Activated B cell treated with CpG ODN at 0.5 μM for 24 hours (primary cell): ENCODE measurements around the gene SLC4A5. TPM values are rescaled to one million over a fixed set of nuclear protein-coding genes. Genes with fewer than 3 reads are reported as not detected.

Experiments used
- ATAC-seq: fragments of 200-7000 bp; cut with Tn5 transposase; one replicate; pipeline ENCODE4 v1.10.0; 2021; ENCODE audit warnings: low read depth, mild to moderate bottlenecking, moderate library complexity
- CTCF ChIA-PET: fragments of 350-600 bp; sonication (Branson Sonifier 250); formaldehyde crosslinking; loops from one replicate; lab custom pipeline; 2021; ENCODE audit warnings: antibody characterized with exemption; lab: Charles Lee
- POLR2A ChIA-PET: fragments of 350-600 bp; sonication (Branson Sonifier 250); formaldehyde crosslinking; loops from one replicate; lab custom pipeline; 2021; ENCODE audit warnings: antibody characterized with exemption; lab: Charles Lee
- DNase-seq: peaks from one replicate; pipeline ENCODE4 v3.0.0; 2022
- H3K27ac Mint-ChIP-seq: one replicate; pipeline ENCODE4 v1.8.0; 2020; ENCODE audit warnings: mixed read lengths
- H3K27me3 Mint-ChIP-seq: one replicate; pipeline ENCODE4 v1.8.0; 2021; ENCODE audit warnings: mixed read lengths
- H3K36me3 Mint-ChIP-seq: one replicate; pipeline ENCODE4 v1.8.0; 2021; ENCODE audit warnings: low read depth, mixed read lengths
- H3K4me1 Mint-ChIP-seq: one replicate; pipeline ENCODE4 v1.8.0; 2021; ENCODE audit warnings: mixed read lengths
- H3K4me3 Mint-ChIP-seq: one replicate; pipeline ENCODE4 v1.8.0; 2020; ENCODE audit warnings: mild to moderate bottlenecking, mixed read lengths
- H3K9me3 Mint-ChIP-seq: one replicate; pipeline ENCODE4 v1.8.0; 2020; ENCODE audit warnings: mixed read lengths
- intact Hi-C: fragments of 100-400 bp; cut with micrococcal nuclease; formaldehyde crosslinking; loops from one replicate; pipeline ENCODE4 v1.15.1; 2024
- total RNA-seq: library from RNA; stranded (reverse); gene quantifications from 2 replicates; pipeline ENCODE4 v1.2.3, GENCODE V29; 2022
- TF ChIP-seq, protein P1 (sequence below): fragments of 200-600 bp; IDR thresholded peaks from one replicate; pipeline ENCODE4 v1.8.0; 2022; ENCODE audit warnings: antibody characterized with exemption, mild to moderate bottlenecking

SLC4A5 gene
- total RNA-seq, 1 donor from 2014 or later = 5.9 TPM

- POLR2A ChIA-PET = no interaction called here
- H3K27ac Mint-ChIP-seq = no peak overlapping the region
- H3K27me3 Mint-ChIP-seq = no peaks in the 10 kb centered on the region
- no peaks in the 10 kb centered on the region for H3K4me1 Mint-ChIP-seq
- no peak overlapping the region for H3K4me3 Mint-ChIP-seq
- ATAC-seq (no peak), DNase-seq (no peak)
- H3K36me3 Mint-ChIP-seq = peaks cover 3% of the 10 kb centered on the region
- TF ChIP-seq, protein P1, sequence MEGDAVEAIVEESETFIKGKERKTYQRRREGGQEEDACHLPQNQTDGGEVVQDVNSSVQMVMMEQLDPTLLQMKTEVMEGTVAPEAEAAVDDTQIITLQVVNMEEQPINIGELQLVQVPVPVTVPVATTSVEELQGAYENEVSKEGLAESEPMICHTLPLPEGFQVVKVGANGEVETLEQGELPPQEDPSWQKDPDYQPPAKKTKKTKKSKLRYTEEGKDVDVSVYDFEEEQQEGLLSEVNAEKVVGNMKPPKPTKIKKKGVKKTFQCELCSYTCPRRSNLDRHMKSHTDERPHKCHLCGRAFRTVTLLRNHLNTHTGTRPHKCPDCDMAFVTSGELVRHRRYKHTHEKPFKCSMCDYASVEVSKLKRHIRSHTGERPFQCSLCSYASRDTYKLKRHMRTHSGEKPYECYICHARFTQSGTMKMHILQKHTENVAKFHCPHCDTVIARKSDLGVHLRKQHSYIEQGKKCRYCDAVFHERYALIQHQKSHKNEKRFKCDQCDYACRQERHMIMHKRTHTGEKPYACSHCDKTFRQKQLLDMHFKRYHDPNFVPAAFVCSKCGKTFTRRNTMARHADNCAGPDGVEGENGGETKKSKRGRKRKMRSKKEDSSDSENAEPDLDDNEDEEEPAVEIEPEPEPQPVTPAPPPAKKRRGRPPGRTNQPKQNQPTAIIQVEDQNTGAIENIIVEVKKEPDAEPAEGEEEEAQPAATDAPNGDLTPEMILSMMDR = no peak
- intact Hi-C loops = no loop called here
- H3K9me3 Mint-ChIP-seq = no peaks in the 10 kb centered on the region
- CTCF ChIA-PET = no interaction called here
Observed at GRCh38 chr2:74259733-74260132, 83.5 kb downstream of the SLC4A5 start.

DNA sequence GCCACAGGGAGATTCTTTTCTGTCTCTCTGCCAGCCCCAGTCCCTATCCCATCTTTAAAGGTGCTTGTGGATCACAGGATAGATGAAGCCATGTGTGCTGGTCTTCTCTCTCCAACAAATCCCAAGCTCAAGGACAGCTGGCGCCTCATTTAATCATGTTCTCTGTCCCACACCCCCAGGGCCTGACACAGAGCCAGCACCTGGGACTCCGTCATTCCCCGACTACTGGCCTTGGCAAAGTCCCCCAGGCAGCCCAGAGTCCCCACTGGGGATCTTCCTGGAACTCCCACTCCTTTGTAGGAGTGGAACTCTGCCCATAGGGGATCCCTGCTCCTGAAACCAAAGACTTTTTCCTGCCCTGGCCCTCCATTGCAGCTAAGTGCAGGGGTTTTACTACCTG lies 84.0 kb downstream of the SLC4A5 start:
- POLR2A ChIA-PET = no interaction called here
- Mint-ChIP-seq H3K4me3 (no peak overlapping the region), H3K27ac (no peak overlapping the region), H3K9me3 (no peaks in the 10 kb centered on the region), H3K27me3 (no peaks in the 10 kb centered on the region), H3K4me1 (no peaks in the 10 kb centered on the region), H3K36me3 (peaks cover 3% of the 10 kb centered on the region)
- intact Hi-C loops = no loop called here
- CTCF ChIA-PET = interaction anchor here (1.0 to 1.1 kb wide), 2 partner anchors 9 to 76 kb away, joined by 3 read pairs; no protein-coding TSS in a partner anchor
- TF ChIP-seq, protein P1 = no peak
- ATAC-seq (no peak), DNase-seq (no peak)

DNA sequence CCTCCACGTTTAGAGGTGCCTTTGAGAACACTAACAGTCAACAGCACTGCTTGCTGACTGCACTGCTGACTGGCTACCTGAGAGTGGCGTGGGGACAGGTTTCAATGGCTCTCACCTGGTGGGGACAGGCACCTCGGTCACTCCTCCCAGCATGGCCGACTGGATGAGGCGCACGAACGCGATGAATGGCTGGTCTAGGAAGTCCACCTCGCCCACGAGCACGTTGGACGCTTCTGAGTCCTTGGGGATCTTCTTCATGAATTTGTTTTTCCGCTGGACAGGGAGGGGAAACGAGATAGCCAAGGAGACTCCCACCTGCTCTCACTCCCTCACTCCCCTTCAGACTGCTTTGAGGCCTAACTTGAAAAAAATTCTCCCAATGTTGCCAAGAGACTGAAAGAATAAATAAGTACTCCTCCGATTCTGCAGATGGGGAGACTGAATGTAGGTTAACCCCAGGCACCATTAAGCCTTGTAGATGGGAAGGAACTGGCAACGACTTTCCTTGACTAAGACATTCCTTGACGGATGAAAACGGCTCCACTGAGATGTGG lies 87.5 kb downstream of the SLC4A5 start:
- POLR2A ChIA-PET = no interaction called here
- Mint-ChIP-seq H3K4me3 (no peak overlapping the region), H3K9me3 (no peaks in the 10 kb centered on the region), H3K4me1 (no peaks in the 10 kb centered on the region), H3K27me3 (no peaks in the 10 kb centered on the region), H3K27ac (no peak overlapping the region), H3K36me3 (no peaks in the 10 kb centered on the region)
- DNase-seq = no peak
- intact Hi-C loops = no loop called here
- ATAC-seq = no peak
- CTCF ChIA-PET = no interaction called here
- TF ChIP-seq, protein P1 = no peak

DNA sequence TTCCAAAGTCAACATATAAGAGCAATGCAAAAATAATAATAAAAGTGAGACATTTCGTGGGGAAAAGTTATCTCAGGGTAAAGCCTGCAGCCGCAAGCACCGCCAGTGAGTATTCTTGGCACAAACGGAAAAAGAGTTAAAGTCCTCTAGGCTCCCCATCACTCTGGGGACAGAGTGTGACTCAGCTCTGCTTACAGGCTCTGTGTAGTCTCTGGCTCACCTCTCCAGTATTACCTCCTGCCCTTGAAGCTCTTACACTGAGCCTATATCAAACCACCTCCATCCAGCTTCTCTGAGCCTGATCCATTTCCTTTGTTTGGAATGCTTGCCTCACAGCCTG lies 89.3 kb downstream of the SLC4A5 start:
- CTCF ChIA-PET = interaction anchor here (1.2 kb wide), 1 partner anchor 81 kb away, joined by 6 read pairs; no protein-coding TSS in a partner anchor
- ATAC-seq = no peak
- Mint-ChIP-seq H3K36me3 (no peaks in the 10 kb centered on the region), H3K4me1 (peaks cover 2% of the 10 kb centered on the region), H3K4me3 (no peak overlapping the region), H3K27ac (no peak overlapping the region), H3K27me3 (no peaks in the 10 kb centered on the region), H3K9me3 (no peaks in the 10 kb centered on the region)
- POLR2A ChIA-PET = no interaction called here
- intact Hi-C loops = no loop called here
- no peak for DNase-seq
- TF ChIP-seq, protein P1 = no peak

DNA sequence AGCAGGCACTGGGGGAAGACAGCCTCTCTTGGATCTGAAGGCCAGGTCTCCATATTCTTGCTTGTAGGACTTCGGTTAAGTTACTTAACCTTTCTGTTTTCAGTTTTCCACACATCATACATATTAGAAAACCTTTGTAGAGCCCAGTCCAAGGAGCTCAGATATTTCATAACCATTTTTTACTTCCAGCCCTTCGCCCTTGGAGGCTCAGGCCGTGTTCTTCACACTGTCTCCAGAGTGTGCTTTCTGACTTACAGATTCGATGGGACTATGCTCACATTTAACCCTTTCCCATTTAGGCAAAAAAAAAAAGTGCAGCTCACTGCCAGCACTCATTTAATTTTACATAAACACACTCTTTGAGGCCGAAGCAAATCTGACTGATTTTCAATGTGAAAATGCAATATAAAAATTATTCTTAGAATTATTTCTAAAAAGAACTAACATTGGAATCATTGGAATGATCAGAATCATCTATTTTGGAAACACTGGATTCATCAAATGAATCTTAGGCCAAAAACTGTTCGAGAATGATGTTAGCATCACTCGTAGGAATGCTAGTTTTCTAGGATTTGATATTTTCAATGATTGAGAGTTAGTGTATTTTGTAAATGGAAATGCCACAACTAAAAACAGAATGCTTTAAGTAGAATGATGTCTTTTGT lies 89.8 kb downstream of the SLC4A5 start:
- H3K4me1 Mint-ChIP-seq = peaks cover 2% of the 10 kb centered on the region
- H3K9me3 Mint-ChIP-seq = no peaks in the 10 kb centered on the region
- CTCF ChIA-PET = interaction anchor here (1.2 kb wide), 1 partner anchor 81 kb away, joined by 6 read pairs; no protein-coding TSS in a partner anchor
- no peak overlapping the region for H3K27ac Mint-ChIP-seq
- no peak overlapping the region for H3K4me3 Mint-ChIP-seq
- H3K36me3 Mint-ChIP-seq = no peaks in the 10 kb centered on the region
- ATAC-seq (no peak), DNase-seq (no peak)
- intact Hi-C loops = no loop called here
- TF ChIP-seq, protein P1 = no peak
- POLR2A ChIA-PET = no interaction called here
- no peaks in the 10 kb centered on the region for H3K27me3 Mint-ChIP-seq
